PC-3 (cell line): ENCODE measurements around the gene UGT1A10. TPM values are rescaled to one million over a fixed set of nuclear protein-coding genes. Genes with fewer than 3 reads are reported as not detected.
A peak's percentile ranks its signal among the peaks of the same experiment; 100 is the strongest.

Source experiments
- ATAC-seq: fragments of 200-7000 bp; cut with Tn5 transposase; 2 replicates; pipeline ENCODE4 v1.9.1; 2020; ENCODE audit warnings: mild to moderate bottlenecking, moderate library complexity
- BruUV-seq: library from RNA; stranded (reverse); fragments of 400-500 nt; replicated peaks from 2 replicates; lab custom pipeline; 2021; lab: Mats Ljungman, UMichigan
- CTCF ChIA-PET: fragments of 300-600 bp; sonication (Branson Sonifier 250); formaldehyde crosslinking; loops from one replicate; lab custom pipeline; 2022; ENCODE audit warnings: antibody characterized with exemption; lab: Charles Lee
- POLR2A ChIA-PET: fragments of 300-600 bp; sonication (Branson Sonifier 250); formaldehyde crosslinking; loops from one replicate; lab custom pipeline; 2022; ENCODE audit warnings: antibody characterized with exemption; ENCODE audit not compliant: unreplicated experiment; lab: Charles Lee
- DNase-seq: peaks from one replicate; pipeline ENCODE4 v3.0.0-alpha.2; 2015
- H2AFZ ChIP-seq: fragments of 300-600 bp; sonication (generic); 2 replicates; pipeline ENCODE4 v1.6.0; 2016; ENCODE audit warnings: antibody characterized with exemption, low read length
- H3F3A ChIP-seq: fragments of 300-600 bp; sonication (generic); one replicate; pipeline ENCODE4 v1.6.0; 2017; ENCODE audit warnings: antibody characterized with exemption, low read length, control low read depth, mild to moderate bottlenecking; ENCODE audit not compliant: unreplicated experiment
- H3K27ac ChIP-seq: fragments of 300-600 bp; sonication (generic); 2 replicates; pipeline ENCODE4 v1.5.1; 2016; ENCODE audit warnings: mild to moderate bottlenecking, low read length
- H3K27me3 ChIP-seq: fragments of 300-600 bp; sonication (generic); 2 replicates; pipeline ENCODE4 v1.6.1; 2016; ENCODE audit warnings: low read length, mixed read lengths
- H3K36me3 ChIP-seq: fragments of 300-600 bp; sonication (generic); 2 replicates; pipeline ENCODE4 v1.6.1; 2016; ENCODE audit warnings: low read depth, mixed run types, low read length, mixed read lengths
- H3K4me1 ChIP-seq: fragments of 300-600 bp; sonication (generic); 2 replicates; pipeline ENCODE4 v1.5.1; 2016; ENCODE audit warnings: low read length; ENCODE audit not compliant: insufficient read depth
- H3K4me2 ChIP-seq: fragments of 300-600 bp; sonication (generic); 2 replicates; pipeline ENCODE4 v1.6.0; 2016; ENCODE audit warnings: low read length
- H3K4me3 ChIP-seq: fragments of 300-600 bp; sonication (generic); 2 replicates; pipeline ENCODE4 v1.5.1; 2016; ENCODE audit warnings: mild to moderate bottlenecking, low read length, mixed read lengths
- H3K79me2 ChIP-seq: fragments of 300-600 bp; sonication (generic); 2 replicates; pipeline ENCODE4 v1.6.1; 2017; ENCODE audit warnings: low read length, mixed read lengths
- H3K9ac ChIP-seq: fragments of 300-600 bp; sonication (generic); 2 replicates; pipeline ENCODE4 v1.6.0; 2016; ENCODE audit warnings: mild to moderate bottlenecking, low read length
- H3K9me2 ChIP-seq: fragments of 300-600 bp; sonication (generic); replicated peaks from 2 replicates; pipeline ENCODE4 v1.6.1; 2016; ENCODE audit warnings: mixed run types, low read length, mixed read lengths
- H3K9me3 ChIP-seq: fragments of 300-600 bp; sonication (generic); 2 replicates; pipeline ENCODE4 v1.6.1; 2016; ENCODE audit warnings: low read length, mixed read lengths
- H4K20me1 ChIP-seq: fragments of 300-600 bp; sonication (generic); 2 replicates; pipeline ENCODE4 v1.6.1; 2016; ENCODE audit warnings: low read length, mixed read lengths
- CTCF ChIP-seq: fragments of 300-600 bp; sonication (generic); conservative IDR thresholded peaks from 2 replicates; pipeline ENCODE4 v1.5.1; 2017; ENCODE audit warnings: antibody characterized with exemption, low read depth, mild to moderate bottlenecking, low read length
- EZH2 ChIP-seq: fragments of 300-600 bp; sonication (generic); IDR thresholded peaks from one replicate; pipeline ENCODE4 v1.6.1; 2017; ENCODE audit warnings: antibody characterized with exemption, mild to moderate bottlenecking, low read length; ENCODE audit not compliant: unreplicated experiment
- EZH2phosphoT487 ChIP-seq: fragments of 300-600 bp; sonication (generic); IDR thresholded peaks from 2 replicates; pipeline ENCODE4 v1.6.1; 2018; ENCODE audit warnings: mild to moderate bottlenecking, antibody characterized with exemption, low read length, borderline replicate concordance
- intact Hi-C: fragments of 100-400 bp; cut with micrococcal nuclease; formaldehyde crosslinking; loops from 2 replicates; pipeline ENCODE4 v1.9.0; 2023
- total RNA-seq: library from RNA; depleted of rRNA; stranded (reverse); fragments of >200 nt; gene quantifications from 2 replicates; pipeline ENCODE4 v1.2.3, GENCODE V29; 2014

Gene UGT1A10
- total RNA-seq, 1 experiment from 2014 or later, result not detected

GRCh38 chr2:233684640-233685039 lies 48.4 kb downstream of the UGT1A10 start:
- Histone ChIP-seq H3K9me3 (no peaks in the 10 kb centered on the region), H3K9me2 (no peaks in the 10 kb centered on the region; the same call in 1 of the 2 replicates), H3K9ac (no peak overlapping the region), H3K27ac (no peak overlapping the region), H3K4me2 (no peak overlapping the region), H3F3A (no peaks in the 10 kb centered on the region), H3K4me1 (peaks cover 20% of the 10 kb centered on the region), H3K36me3 (no peaks in the 10 kb centered on the region), H3K79me2 (no peaks in the 10 kb centered on the region), H2AFZ (no peak overlapping the region), H3K4me3 (no peak overlapping the region), H3K27me3 (no peaks in the 10 kb centered on the region), H4K20me1 (no peaks in the 10 kb centered on the region)
- BruUV-seq, result no TSS peak
- intact Hi-C loops, result no loop called here
- ChIA-PET POLR2A (no interaction called here), CTCF (no interaction called here)
- DNase-seq, result peak; percentile 17
- ATAC-seq, result peak; percentile 53
- no peak for TF ChIP-seq CTCF
- no peak for TF ChIP-seq EZH2phosphoT487
- TF ChIP-seq EZH2, result no peak

- H3K4me3 ChIP-seq, result no peak overlapping the region
- peaks cover 43% of the 10 kb centered on the region for H3K4me1 ChIP-seq
- H3F3A ChIP-seq, result no peaks in the 10 kb centered on the region
- CTCF ChIA-PET, result no interaction called here
- no peak overlapping the region for H3K9ac ChIP-seq
- no peaks in the 10 kb centered on the region; the same call in 1 of the 2 replicates for H3K9me2 ChIP-seq
- no peak overlapping the region for H3K4me2 ChIP-seq
- DNase-seq (no peak), ATAC-seq (no peak)
- H3K79me2 ChIP-seq, result no peaks in the 10 kb centered on the region
- TF ChIP-seq EZH2phosphoT487, result no peak
- no peak for TF ChIP-seq EZH2
- no peak for TF ChIP-seq CTCF
- H3K9me3 ChIP-seq, result no peaks in the 10 kb centered on the region
- H3K36me3 ChIP-seq, result no peaks in the 10 kb centered on the region
- POLR2A ChIA-PET, result interaction anchor here (0.7 kb wide), 1 partner anchor 210 kb away, joined by 3 read pairs; no protein-coding TSS in a partner anchor
- no peak overlapping the region for H2AFZ ChIP-seq
- no peaks in the 10 kb centered on the region for H3K27me3 ChIP-seq
- no peak overlapping the region for H3K27ac ChIP-seq
- H4K20me1 ChIP-seq, result no peaks in the 10 kb centered on the region
- no TSS peak for BruUV-seq
- intact Hi-C loops, result no loop called here
Observed at GRCh38 chr2:233686928-233687327, 50.7 kb downstream of the UGT1A10 start.

DNA sequence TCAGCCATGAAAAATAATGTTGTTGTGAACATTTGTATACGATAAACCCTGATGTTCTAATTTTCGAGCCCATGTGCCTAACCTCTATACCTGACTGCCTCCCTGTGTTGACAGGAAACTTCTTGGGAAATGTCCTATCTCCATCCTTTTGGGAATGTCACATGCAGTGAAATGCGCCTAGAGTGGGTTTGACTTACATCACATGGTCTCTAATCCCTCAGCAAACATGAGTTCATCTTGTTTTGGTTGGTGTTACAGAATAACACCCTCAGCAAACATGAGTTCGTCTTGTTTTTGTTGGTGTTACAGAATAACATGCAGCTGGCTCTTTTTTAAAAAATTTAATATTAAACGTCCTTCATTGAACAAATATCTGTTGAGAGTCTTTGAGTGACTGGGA lies 52.1 kb downstream of the UGT1A10 start:
- no peak for ATAC-seq
- no peak overlapping the region for H2AFZ ChIP-seq
- ChIA-PET CTCF (no interaction called here), POLR2A (no interaction called here)
- peaks cover 44% of the 10 kb centered on the region for H3K4me1 ChIP-seq
- H3K36me3 ChIP-seq, result no peaks in the 10 kb centered on the region
- no TSS peak for BruUV-seq
- H4K20me1 ChIP-seq, result no peaks in the 10 kb centered on the region
- H3K9me3 ChIP-seq, result no peaks in the 10 kb centered on the region
- no peaks in the 10 kb centered on the region for H3F3A ChIP-seq
- no peaks in the 10 kb centered on the region for H3K27me3 ChIP-seq
- no peak overlapping the region for H3K9ac ChIP-seq
- intact Hi-C loops, result no loop called here
- no peak for DNase-seq
- no peak overlapping the region for H3K27ac ChIP-seq
- no peaks in the 10 kb centered on the region for H3K79me2 ChIP-seq
- no peak overlapping the region for H3K4me2 ChIP-seq
- TF ChIP-seq EZH2phosphoT487 (no peak), EZH2 (no peak), CTCF (no peak)
- no peak overlapping the region for H3K4me3 ChIP-seq
- H3K9me2 ChIP-seq, result no peaks in the 10 kb centered on the region; the same call in 1 of the 2 replicates
